IPS-18a (cell line): ENCODE data around the gene NOB1.

Experiments used
- H3K27ac ChIP-seq: one replicate; pipeline ENCODE4 v1.5.1; 2013; ENCODE audit warnings: low read length
- H3K27me3 ChIP-seq: one replicate; pipeline ENCODE4 v1.6.1; 2013; ENCODE audit warnings: mild to moderate bottlenecking, low read length; ENCODE audit not compliant: control insufficient read depth, insufficient read depth
- H3K36me3 ChIP-seq: one replicate; pipeline ENCODE4 v1.6.1; 2013; ENCODE audit warnings: low read depth, low read length; ENCODE audit not compliant: control insufficient read depth
- H3K4me1 ChIP-seq: one replicate; pipeline ENCODE4 v1.6.1; 2013; ENCODE audit warnings: low read depth, low read length; ENCODE audit not compliant: control insufficient read depth
- H3K4me3 ChIP-seq: one replicate; pipeline ENCODE4 v1.5.1; 2013; ENCODE audit warnings: low read length
- H3K9ac ChIP-seq: one replicate; pipeline ENCODE4 v1.6.1; 2013; ENCODE audit warnings: mild to moderate bottlenecking, low read length, moderate library complexity
- H3K9me3 ChIP-seq: one replicate; pipeline ENCODE4 v1.6.1; 2013; ENCODE audit warnings: low read depth, low read length; ENCODE audit not compliant: control insufficient read depth

NOB1 gene

DNA sequence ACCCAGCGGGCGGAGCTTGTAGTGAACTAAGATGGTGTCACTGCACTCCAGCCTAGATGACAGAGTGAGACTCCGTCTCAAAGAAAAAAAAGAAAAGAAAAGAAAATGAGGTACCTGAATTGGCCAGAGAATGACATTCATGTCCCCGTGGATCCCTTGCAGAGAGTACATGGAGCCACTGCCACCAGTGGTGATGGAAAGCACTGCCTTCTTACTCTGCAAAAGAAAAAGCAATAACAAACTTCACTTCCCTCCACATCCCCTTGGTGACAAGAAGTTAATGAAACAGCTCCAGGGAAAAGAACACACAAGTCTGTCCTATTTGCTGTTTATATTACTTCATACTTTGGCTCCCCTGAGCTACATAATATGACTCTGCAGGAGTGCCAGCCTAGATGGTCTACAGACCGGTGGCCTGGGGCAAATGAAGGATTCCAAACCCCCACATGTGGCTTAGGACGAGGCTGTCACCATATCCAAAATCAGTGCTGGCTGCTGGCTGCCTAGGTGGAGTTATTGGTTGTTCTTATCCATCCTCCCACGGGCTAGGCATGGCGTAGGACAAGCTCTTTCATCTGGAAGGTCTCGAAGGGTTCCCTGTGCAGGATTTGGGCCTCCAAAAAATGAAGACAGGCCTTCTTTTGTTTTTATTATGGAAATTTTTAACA is 41.7 kb downstream of the NOB1 start:
- no peak overlapping the region for H3K4me3 ChIP-seq
- H3K9me3 ChIP-seq = no peaks in the 10 kb centered on the region
- no peak overlapping the region for H3K9ac ChIP-seq
- peaks cover 28% of the 10 kb centered on the region for H3K36me3 ChIP-seq
- H3K4me1 ChIP-seq = no peaks in the 10 kb centered on the region
- H3K27me3 ChIP-seq = no peaks in the 10 kb centered on the region
- H3K27ac ChIP-seq = no peak overlapping the region

GRCh38 chr16:69712277-69712676 is 42.4 kb downstream of the NOB1 start:
- no peak overlapping the region for H3K9ac ChIP-seq
- H3K4me1 ChIP-seq = no peaks in the 10 kb centered on the region
- no peaks in the 10 kb centered on the region for H3K27me3 ChIP-seq
- H3K36me3 ChIP-seq = peaks cover 24% of the 10 kb centered on the region
- H3K4me3 ChIP-seq = no peak overlapping the region
- H3K9me3 ChIP-seq = no peaks in the 10 kb centered on the region
- H3K27ac ChIP-seq = no peak overlapping the region

- H3K4me3 ChIP-seq = no peak overlapping the region
- no peaks in the 10 kb centered on the region for H3K4me1 ChIP-seq
- no peak overlapping the region for H3K27ac ChIP-seq
- H3K9ac ChIP-seq = no peak overlapping the region
- peaks cover 24% of the 10 kb centered on the region for H3K36me3 ChIP-seq
- H3K9me3 ChIP-seq = no peaks in the 10 kb centered on the region
- H3K27me3 ChIP-seq = no peaks in the 10 kb centered on the region
These were observed 43.5 kb downstream of the NOB1 start for GRCh38 chr16:69711115-69711740.

DNA sequence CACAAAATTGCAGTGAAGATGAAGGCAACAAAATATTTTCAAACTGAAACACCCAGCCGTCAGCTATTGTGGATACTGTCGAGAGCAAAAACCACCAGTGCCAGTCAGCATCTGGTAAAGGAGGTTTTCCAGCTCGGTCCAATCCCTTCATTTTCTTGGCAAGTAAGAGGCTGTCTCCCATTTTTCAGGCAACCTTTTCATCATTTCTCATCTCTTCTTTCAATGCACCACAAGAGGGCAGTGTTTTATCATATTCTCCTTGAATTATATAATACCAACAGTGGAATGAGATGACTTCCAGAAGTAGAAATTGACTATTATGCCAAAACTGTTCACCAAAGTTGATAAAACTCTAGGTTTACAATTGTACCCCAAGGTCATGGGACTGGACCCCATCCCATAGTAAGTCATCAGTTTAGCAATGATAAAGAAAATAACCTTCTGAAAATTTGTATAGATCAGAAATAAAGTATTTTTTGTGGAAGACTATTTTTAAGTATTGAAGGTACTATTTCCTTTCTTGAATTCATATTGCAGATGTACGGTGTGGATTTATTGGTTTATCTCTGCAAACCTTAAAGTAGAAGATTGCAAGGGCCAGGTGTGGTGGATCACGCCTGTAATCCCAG is 45.2 kb downstream of the NOB1 start:
- H3K9ac ChIP-seq = no peak overlapping the region
- no peak overlapping the region for H3K4me3 ChIP-seq
- no peaks in the 10 kb centered on the region for H3K9me3 ChIP-seq
- no peaks in the 10 kb centered on the region for H3K27me3 ChIP-seq
- H3K36me3 ChIP-seq = peaks cover 21% of the 10 kb centered on the region
- no peaks in the 10 kb centered on the region for H3K4me1 ChIP-seq
- H3K27ac ChIP-seq = no peak overlapping the region

- Histone ChIP-seq H3K27ac (no peak overlapping the region), H3K9ac (no peak overlapping the region), H3K4me1 (no peaks in the 10 kb centered on the region), H3K9me3 (no peaks in the 10 kb centered on the region), H3K36me3 (peaks cover 21% of the 10 kb centered on the region), H3K27me3 (no peaks in the 10 kb centered on the region), H3K4me3 (no peak overlapping the region)
These were observed 46.6 kb downstream of the NOB1 start for GRCh38 chr16:69707920-69708683.

DNA sequence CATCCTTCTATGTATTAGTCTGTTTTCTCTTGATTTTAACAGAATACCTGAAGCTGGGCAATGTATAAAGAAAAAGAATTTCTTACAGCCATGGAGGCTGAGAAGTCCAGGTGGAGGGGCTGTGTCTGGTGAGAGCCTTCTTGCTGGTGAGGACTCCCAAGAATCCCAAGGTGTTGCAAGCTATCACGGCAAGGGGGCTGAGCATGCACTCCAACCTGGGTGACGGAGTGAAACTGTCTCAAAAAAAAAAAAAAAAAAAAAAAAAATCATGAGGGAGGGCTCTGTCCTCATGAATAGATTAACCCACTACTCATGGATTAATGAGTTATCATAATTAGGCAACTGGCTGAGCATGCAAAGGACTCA is 47.8 kb downstream of the NOB1 start:
- no peak overlapping the region for H3K27ac ChIP-seq
- H3K36me3 ChIP-seq = peaks cover 11% of the 10 kb centered on the region
- H3K4me3 ChIP-seq = no peak overlapping the region
- H3K9ac ChIP-seq = no peak overlapping the region
- no peaks in the 10 kb centered on the region for H3K27me3 ChIP-seq
- H3K9me3 ChIP-seq = no peaks in the 10 kb centered on the region
- H3K4me1 ChIP-seq = no peaks in the 10 kb centered on the region

DNA sequence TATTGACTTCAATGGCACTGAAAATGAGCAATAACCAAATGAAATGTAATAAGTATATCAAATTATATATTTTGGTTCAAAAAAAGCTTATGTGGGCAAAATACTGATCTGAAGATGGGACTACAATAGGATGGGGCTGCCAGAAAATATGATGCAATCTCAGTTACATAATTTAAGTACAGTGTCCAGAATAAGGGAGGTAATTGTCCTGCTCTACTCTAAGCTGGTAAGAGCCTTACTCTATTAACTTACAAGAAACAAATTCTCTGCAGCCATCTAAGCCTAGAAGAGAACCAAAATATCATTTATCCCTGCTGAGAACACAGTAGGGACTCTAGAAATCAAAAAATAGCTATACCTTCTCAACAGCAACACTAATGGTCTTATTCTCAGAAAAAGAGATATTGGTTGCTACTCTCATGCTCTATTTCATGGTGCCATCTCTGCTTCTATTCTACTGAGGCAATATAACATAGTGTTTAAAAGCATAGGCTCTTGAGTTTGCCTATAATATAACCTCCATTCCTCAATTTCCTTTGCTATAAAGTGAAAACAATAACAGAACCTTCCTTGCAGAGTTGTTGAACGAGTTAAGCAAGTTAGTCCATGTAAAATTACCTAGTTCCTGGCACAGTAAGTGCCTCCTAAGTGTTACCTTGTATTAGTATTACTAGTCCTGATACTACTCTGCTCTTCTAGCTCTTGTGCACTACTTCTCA is 48.3 kb downstream of the NOB1 start:
- Histone ChIP-seq H3K27me3 (no peaks in the 10 kb centered on the region), H3K4me1 (no peaks in the 10 kb centered on the region), H3K9ac (no peak overlapping the region), H3K36me3 (peaks cover 10% of the 10 kb centered on the region), H3K27ac (no peak overlapping the region), H3K4me3 (no peak overlapping the region), H3K9me3 (no peaks in the 10 kb centered on the region)

GRCh38 chr16:69703638-69704037 is 51.1 kb downstream of the NOB1 start:
- Histone ChIP-seq H3K27ac (no peak overlapping the region), H3K27me3 (no peaks in the 10 kb centered on the region), H3K4me1 (no peaks in the 10 kb centered on the region), H3K4me3 (no peak overlapping the region), H3K9ac (no peak overlapping the region), H3K9me3 (no peaks in the 10 kb centered on the region), H3K36me3 (peaks cover 4% of the 10 kb centered on the region)

- Histone ChIP-seq H3K36me3 (peaks cover 4% of the 10 kb centered on the region), H3K4me3 (no peak overlapping the region), H3K27me3 (no peaks in the 10 kb centered on the region), H3K27ac (no peak overlapping the region), H3K4me1 (no peaks in the 10 kb centered on the region), H3K9ac (no peak overlapping the region), H3K9me3 (no peaks in the 10 kb centered on the region)
These were observed 52.9 kb downstream of the NOB1 start for GRCh38 chr16:69701866-69702265.

DNA sequence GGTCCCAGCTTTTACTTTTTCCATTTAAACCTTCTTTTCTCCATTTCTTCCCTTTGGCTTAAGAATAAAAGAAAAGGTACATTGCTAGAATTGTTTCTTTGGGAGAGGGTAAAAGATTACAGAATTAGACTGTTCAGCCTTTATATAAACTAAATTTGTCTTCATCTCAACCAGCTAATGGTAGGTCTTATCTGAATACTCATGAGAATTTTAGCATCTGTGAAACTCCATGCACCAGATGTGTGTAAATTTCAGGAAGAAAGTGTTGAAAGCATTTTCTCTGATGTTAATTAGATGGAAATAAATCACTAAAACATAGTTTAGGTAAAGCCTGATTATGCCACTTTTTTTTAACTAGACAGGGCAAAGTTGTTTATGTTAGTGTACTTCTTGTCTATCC is 53.3 kb downstream of the NOB1 start:
- Histone ChIP-seq H3K4me1 (no peaks in the 10 kb centered on the region), H3K36me3 (peaks cover 4% of the 10 kb centered on the region), H3K9ac (no peak overlapping the region), H3K9me3 (no peaks in the 10 kb centered on the region), H3K27me3 (no peaks in the 10 kb centered on the region), H3K4me3 (no peak overlapping the region), H3K27ac (no peak overlapping the region)

- no peak overlapping the region for H3K27ac ChIP-seq
- H3K27me3 ChIP-seq = no peaks in the 10 kb centered on the region
- H3K4me1 ChIP-seq = no peaks in the 10 kb centered on the region
- no peaks in the 10 kb centered on the region for H3K9me3 ChIP-seq
- no peak overlapping the region for H3K9ac ChIP-seq
- H3K36me3 ChIP-seq = peaks cover 13% of the 10 kb centered on the region
- no peak overlapping the region for H3K4me3 ChIP-seq
These were observed 54.8 kb downstream of the NOB1 start for GRCh38 chr16:69699915-69700314.
